LNCAP (cell line): ENCODE data around the gene IL17D.

Experiments used
- CTCF ChIP-seq: fragments of 450-650 bp; IDR thresholded peaks from 2 replicates; pipeline ENCODE4 v1.5.1; 2017; ENCODE audit warnings: mild to moderate bottlenecking

The IL17D gene

GRCh38 chr13:20700288-20700687 lies 3.2 kb upstream of the IL17D start:
- TF ChIP-seq CTCF = no peak

- TF ChIP-seq CTCF = no peak
These were observed 2.0 kb upstream of the IL17D start for GRCh38 chr13:20701461-20701860.

- no peak for TF ChIP-seq CTCF
These were observed 977 bp upstream of the IL17D start for GRCh38 chr13:20702530-20702914.

GRCh38 chr13:20703780-20704458 lies 420 bp downstream of the IL17D start:
- TF ChIP-seq CTCF = peak; percentile 53

- TF ChIP-seq CTCF = no peak
These were observed 1.1 kb downstream of the IL17D start for GRCh38 chr13:20704459-20705069.

GRCh38 chr13:20706661-20707060 lies 3.2 kb downstream of the IL17D start:
- no peak for TF ChIP-seq CTCF

- TF ChIP-seq CTCF = no peak
These were observed 4.7 kb downstream of the IL17D start for GRCh38 chr13:20708216-20708615.

- no peak for TF ChIP-seq CTCF
These were observed 5.9 kb downstream of the IL17D start for GRCh38 chr13:20709369-20709768.
